HAP-1 (cell line): Measurements from ENCODE around the gene YIPF5.

Experiments
- DNase-seq, 2 experiments: peaks; one replicate each; pipeline ENCODE4 v3.0.0-alpha.2; 2016 to 2020; ENCODE audit warnings: low spot score in 2 of 2
- H3K27me3 ChIP-seq: fragments of 250-450 bp; sonication (Bioruptor Pico); 2 replicates; pipeline ENCODE4 v1.5.1; 2020; ENCODE audit warnings: low read depth, mild to moderate bottlenecking, moderate library complexity
- H3K36me3 ChIP-seq: fragments of 250-450 bp; sonication (Bioruptor Pico); replicated peaks from 2 replicates; pipeline ENCODE4 v1.5.1; 2020; ENCODE audit warnings: mild to moderate bottlenecking
- H3K4me1 ChIP-seq: fragments of 250-450 bp; sonication (Bioruptor Pico); 2 replicates; pipeline ENCODE4 v1.5.1; 2020; ENCODE audit warnings: mild to moderate bottlenecking
- H3K4me3 ChIP-seq: fragments of 250-450 bp; sonication (Bioruptor Pico); 2 replicates; pipeline ENCODE4 v1.5.1; 2020; ENCODE audit warnings: mild to moderate bottlenecking, moderate library complexity
- H3K9me3 ChIP-seq: fragments of 250-450 bp; sonication (Bioruptor Pico); 2 replicates; pipeline ENCODE4 v1.5.1; 2020; ENCODE audit warnings: mild to moderate bottlenecking, moderate library complexity
- in situ Hi-C: fragments of 300-500 bp; cut with MboI; formaldehyde crosslinking; loops from 3 replicates; pipeline ENCODE4 v1.14.3; 2020; ENCODE audit warnings: low sequenced_read_pairs, inconsistent platforms, mixed read lengths

The YIPF5 gene

GRCh38 chr5:144194144-144194543 is 23.7 kb upstream of the YIPF5 start:
- in situ Hi-C loops: no loop called here
- H3K27me3 ChIP-seq: peaks cover 40% of the 10 kb centered on the region
- DNase-seq: no peak
- H3K4me3 ChIP-seq: no peak overlapping the region
- no peaks in the 10 kb centered on the region for H3K36me3 ChIP-seq
- no peaks in the 10 kb centered on the region for H3K4me1 ChIP-seq
- no peaks in the 10 kb centered on the region for H3K9me3 ChIP-seq

GRCh38 chr5:144192661-144193060 is 22.2 kb upstream of the YIPF5 start:
- Histone ChIP-seq H3K4me1 (no peaks in the 10 kb centered on the region), H3K27me3 (peaks cover 36% of the 10 kb centered on the region), H3K36me3 (no peaks in the 10 kb centered on the region), H3K9me3 (no peaks in the 10 kb centered on the region), H3K4me3 (no peak overlapping the region)
- DNase-seq: no peak
- in situ Hi-C loops: no loop called here

GRCh38 chr5:144191998-144192397 is 21.5 kb upstream of the YIPF5 start:
- in situ Hi-C loops: no loop called here
- no peak for DNase-seq
- no peaks in the 10 kb centered on the region for H3K36me3 ChIP-seq
- H3K27me3 ChIP-seq: peaks cover 38% of the 10 kb centered on the region
- no peaks in the 10 kb centered on the region for H3K9me3 ChIP-seq
- H3K4me1 ChIP-seq: no peaks in the 10 kb centered on the region
- no peak overlapping the region for H3K4me3 ChIP-seq

DNA sequence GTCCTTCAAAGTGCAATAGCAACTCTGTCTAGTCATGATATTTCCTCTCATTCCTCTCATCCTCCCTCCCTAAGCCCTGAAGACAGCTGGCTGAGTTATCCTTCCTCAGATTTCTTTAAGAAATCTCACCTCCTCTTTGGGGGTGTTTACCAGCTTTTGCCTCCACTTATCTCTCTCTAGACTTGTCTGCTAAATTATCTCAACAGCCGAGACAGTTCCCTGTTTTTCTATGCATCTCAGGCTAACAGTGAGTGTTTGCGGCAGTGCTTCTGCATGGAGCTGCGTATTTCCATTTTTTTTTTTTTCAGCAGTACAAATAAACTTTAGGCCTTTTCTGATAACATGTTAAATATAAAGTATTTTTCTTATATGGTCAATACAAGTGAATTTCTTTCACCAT is 21.1 kb upstream of the YIPF5 start:
- Histone ChIP-seq H3K4me3 (no peak overlapping the region), H3K36me3 (no peaks in the 10 kb centered on the region), H3K27me3 (peaks cover 38% of the 10 kb centered on the region), H3K9me3 (no peaks in the 10 kb centered on the region), H3K4me1 (no peaks in the 10 kb centered on the region)
- DNase-seq: no peak
- in situ Hi-C loops: no loop called here

GRCh38 chr5:144189800-144190429 is 19.5 kb upstream of the YIPF5 start:
- in situ Hi-C loops: no loop called here
- no peaks in the 10 kb centered on the region for H3K36me3 ChIP-seq
- no peaks in the 10 kb centered on the region for H3K4me1 ChIP-seq
- H3K4me3 ChIP-seq: no peak overlapping the region
- no peaks in the 10 kb centered on the region for H3K9me3 ChIP-seq
- no peak for DNase-seq
- peaks cover 25% of the 10 kb centered on the region for H3K27me3 ChIP-seq

DNA sequence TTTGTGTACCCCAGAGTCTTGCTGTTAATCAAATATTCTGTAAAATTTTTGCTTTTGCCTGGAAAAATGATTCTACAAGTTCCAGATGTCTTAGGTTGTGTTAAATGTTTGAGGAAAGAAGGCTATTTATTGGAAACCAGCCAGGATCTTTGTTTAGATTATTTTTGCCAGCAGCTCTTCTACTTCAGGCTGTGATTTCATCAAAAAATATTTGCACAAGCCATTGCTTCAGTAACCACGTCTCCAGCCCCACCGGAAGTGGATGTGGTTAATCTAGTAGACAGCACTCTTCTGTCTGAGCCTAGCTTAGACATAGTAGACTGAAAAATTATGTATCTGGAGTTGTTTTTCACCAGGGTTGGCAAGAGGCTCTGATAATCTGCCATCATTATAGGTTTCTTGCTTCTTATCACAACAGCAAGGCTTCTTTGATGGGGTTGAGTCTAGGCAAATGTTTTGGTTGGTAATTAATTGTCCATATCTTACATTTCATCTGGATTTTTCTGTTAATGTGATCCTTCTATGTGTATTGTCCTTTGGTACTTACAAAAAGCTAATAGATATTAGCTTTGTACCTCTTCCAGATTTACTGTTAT is 17.3 kb upstream of the YIPF5 start:
- Histone ChIP-seq H3K4me1 (no peaks in the 10 kb centered on the region), H3K4me3 (no peak overlapping the region), H3K9me3 (no peaks in the 10 kb centered on the region), H3K27me3 (peaks cover 18% of the 10 kb centered on the region), H3K36me3 (no peaks in the 10 kb centered on the region)
- DNase-seq: no peak
- in situ Hi-C loops: no loop called here

GRCh38 chr5:144183254-144183889 is 12.9 kb upstream of the YIPF5 start:
- Histone ChIP-seq H3K27me3 (peaks cover 10% of the 10 kb centered on the region; the same call in 1 of the 2 replicates), H3K4me1 (no peaks in the 10 kb centered on the region), H3K9me3 (no peaks in the 10 kb centered on the region), H3K4me3 (no peak overlapping the region), H3K36me3 (no peaks in the 10 kb centered on the region)
- peak in 1 of 2 experiments; percentile 16 for DNase-seq
- in situ Hi-C loops: no loop called here

DNA sequence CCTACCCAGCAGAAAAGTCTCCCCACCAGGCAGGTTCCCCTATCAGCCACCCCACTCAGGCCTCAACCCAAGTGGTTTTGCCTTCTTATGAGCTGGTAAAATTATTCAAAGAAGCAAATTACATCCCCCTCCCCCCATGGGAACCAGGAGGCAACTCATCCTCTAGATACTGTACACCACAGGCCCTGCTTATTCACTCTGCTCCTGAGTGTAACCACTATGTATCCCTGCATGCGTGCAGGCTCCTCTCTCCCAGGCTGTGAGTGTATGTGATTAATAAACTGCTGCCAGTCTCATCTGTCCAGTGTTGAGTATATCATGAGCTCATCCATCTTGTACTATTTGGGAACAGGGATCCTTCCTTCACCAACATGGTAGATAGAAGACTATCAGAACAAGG is 8.8 kb upstream of the YIPF5 start:
- Histone ChIP-seq H3K4me3 (no peak overlapping the region), H3K27me3 (peaks cover 8% of the 10 kb centered on the region), H3K4me1 (no peaks in the 10 kb centered on the region), H3K36me3 (no peaks in the 10 kb centered on the region), H3K9me3 (no peaks in the 10 kb centered on the region)
- in situ Hi-C loops: no loop called here
- DNase-seq: no peak

DNA sequence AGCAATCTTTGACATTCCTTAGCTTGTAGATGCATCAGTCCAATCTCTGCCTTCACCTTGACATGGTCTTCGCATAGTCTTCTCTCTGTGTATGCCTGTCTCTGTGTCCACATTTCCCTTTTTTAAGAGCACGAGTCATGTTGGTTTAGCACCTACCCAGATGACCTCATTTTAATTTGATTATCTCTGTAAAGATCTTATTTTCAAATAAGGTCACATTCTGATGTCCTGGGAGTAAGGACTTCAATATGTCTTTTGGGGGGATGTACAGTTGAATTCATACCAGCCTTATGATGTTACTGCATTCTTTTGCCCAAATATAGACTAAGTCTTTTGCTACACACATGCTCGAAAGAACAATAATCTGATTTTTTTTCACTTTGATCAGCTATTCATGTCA is 7.1 kb upstream of the YIPF5 start:
- Histone ChIP-seq H3K27me3 (peaks cover 7% of the 10 kb centered on the region; the same call in 1 of the 2 replicates), H3K4me1 (no peaks in the 10 kb centered on the region), H3K36me3 (no peaks in the 10 kb centered on the region), H3K4me3 (no peak overlapping the region), H3K9me3 (no peaks in the 10 kb centered on the region)
- in situ Hi-C loops: no loop called here
- DNase-seq: no peak

DNA sequence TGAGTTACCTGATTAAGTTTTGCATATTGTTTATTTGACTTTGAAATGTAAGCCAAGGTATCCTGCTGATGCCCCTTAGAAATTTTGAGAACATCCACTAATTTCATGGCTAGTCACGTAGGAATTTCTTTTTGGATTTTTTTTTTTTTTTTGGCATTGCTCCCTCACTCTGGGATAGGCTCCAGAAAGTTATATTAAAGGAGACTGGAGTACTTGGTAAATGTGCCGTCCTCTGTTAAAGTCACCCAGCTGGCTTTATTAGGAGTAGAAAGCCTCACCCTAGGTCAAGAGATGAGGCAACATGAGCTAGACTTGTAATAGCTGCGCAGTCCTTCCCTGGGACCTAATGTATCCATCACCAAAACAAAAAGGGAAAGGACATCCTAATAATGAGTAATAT is 3.3 kb upstream of the YIPF5 start:
- in situ Hi-C loops: no loop called here

DNA sequence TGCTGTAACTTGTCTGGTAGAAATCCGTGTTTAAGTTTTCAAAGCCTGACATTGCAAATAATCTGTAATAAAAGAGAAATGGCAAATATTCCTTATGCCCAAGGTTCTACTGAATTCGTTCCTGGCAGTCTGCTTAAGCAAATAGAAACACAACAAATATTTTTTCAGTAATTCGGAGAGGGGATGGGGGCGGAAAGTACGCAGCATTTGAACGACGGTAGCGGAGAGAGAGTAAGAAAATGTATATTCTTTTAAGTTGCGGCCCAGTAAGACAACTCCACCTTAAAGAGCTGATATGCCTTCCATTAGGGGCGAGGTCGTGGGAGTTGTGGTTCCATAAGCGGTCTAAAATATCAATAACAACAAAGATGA is 569 bp downstream of the YIPF5 start:
- Histone ChIP-seq H3K4me3 (peak overlapping the region; percentile 81), H3K4me1 (peaks cover 15% of the 10 kb centered on the region), H3K36me3 (peaks cover 13% of the 10 kb centered on the region; the same call in 1 of the 2 replicates), H3K9me3 (no peaks in the 10 kb centered on the region), H3K27me3 (no peaks in the 10 kb centered on the region; the same call in 1 of the 2 replicates)
- no peak for DNase-seq
- in situ Hi-C loops: no loop called here

More for the DNA sequence above, 3.3 kb upstream of the YIPF5 start:
- H3K4me3 ChIP-seq: no peak overlapping the region
- peaks cover 7% of the 10 kb centered on the region for H3K4me1 ChIP-seq
- H3K36me3 ChIP-seq: no peaks in the 10 kb centered on the region; the same call in 1 of the 2 replicates
- peaks cover 7% of the 10 kb centered on the region; the same call in 1 of the 2 replicates for H3K27me3 ChIP-seq
- no peak for DNase-seq
- no peaks in the 10 kb centered on the region for H3K9me3 ChIP-seq

DNA sequence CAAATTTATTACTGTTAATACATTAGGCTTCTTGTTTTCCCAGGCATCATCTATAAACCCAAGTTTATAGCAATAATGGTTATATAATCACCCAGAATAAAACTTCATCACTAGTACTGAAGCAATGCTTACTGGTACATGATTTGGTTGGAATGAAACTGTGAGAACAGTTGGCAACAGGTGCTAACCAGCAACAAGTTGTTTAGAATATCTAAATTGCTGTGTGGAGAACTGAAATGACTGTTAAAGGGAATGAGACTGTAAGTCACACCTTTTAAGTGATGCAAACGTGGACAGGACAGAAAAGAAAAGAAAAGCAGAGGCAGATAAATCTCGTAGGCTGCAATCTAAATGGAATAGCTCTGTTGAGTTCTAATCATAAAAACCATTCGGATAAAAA is 2.5 kb downstream of the YIPF5 start:
- Histone ChIP-seq H3K36me3 (peaks cover 27% of the 10 kb centered on the region), H3K4me1 (peaks cover 15% of the 10 kb centered on the region), H3K9me3 (no peaks in the 10 kb centered on the region), H3K27me3 (no peaks in the 10 kb centered on the region), H3K4me3 (no peak overlapping the region)
- in situ Hi-C loops: no loop called here
- DNase-seq: no peak

- peaks cover 15% of the 10 kb centered on the region for H3K4me1 ChIP-seq
- H3K27me3 ChIP-seq: no peaks in the 10 kb centered on the region
- H3K36me3 ChIP-seq: peaks cover 40% of the 10 kb centered on the region
- H3K9me3 ChIP-seq: no peaks in the 10 kb centered on the region
- no peak for DNase-seq
- H3K4me3 ChIP-seq: no peak overlapping the region
- in situ Hi-C loops: no loop called here
These were observed 3.8 kb downstream of the YIPF5 start for GRCh38 chr5:144166696-144167095.

DNA sequence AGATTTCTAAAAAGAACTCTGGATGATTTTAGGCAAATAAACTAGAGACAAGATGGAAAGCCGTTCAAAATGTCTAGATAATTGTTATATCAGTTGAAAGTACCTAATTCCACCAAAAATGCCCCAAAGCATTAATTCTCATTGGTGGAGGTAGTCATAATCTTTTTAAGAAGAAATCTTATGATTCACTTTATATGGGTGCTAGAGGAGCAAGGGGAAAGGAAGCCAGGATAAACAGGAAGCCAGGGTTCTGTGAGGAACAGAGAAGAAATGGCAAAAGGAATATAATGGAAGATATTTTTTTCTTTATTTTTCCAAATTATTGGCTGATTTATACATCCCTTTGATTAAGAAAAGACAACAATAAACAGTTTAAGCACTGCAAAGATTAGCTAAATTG is 7.8 kb downstream of the YIPF5 start:
- no peak for DNase-seq
- H3K27me3 ChIP-seq: no peaks in the 10 kb centered on the region
- H3K4me3 ChIP-seq: no peak overlapping the region
- no peaks in the 10 kb centered on the region for H3K9me3 ChIP-seq
- H3K4me1 ChIP-seq: peaks cover 8% of the 10 kb centered on the region
- H3K36me3 ChIP-seq: peaks cover 48% of the 10 kb centered on the region
- in situ Hi-C loops: no loop called here
